Choroid plexus epithelial cell (primary cell): ENCODE measurements around the gene TBX20.

Experiments used
- DNase-seq: peaks from one replicate; pipeline ENCODE4 v3.0.0-alpha.2; 2010; ENCODE audit warnings: low read depth
- H3K4me3 ChIP-seq: 2 replicates; pipeline ENCODE4 v1.5.1; 2011; ENCODE audit warnings: low read depth, mild to moderate bottlenecking, control low read depth, low read length, moderate library complexity
- TF ChIP-seq, protein P1 (sequence below): conservative IDR thresholded peaks from 2 replicates; pipeline ENCODE4 v1.5.1; 2011; ENCODE audit warnings: low read depth, mild to moderate bottlenecking, control low read depth, inconsistent platforms, low read length, moderate library complexity

The TBX20 gene

DNA sequence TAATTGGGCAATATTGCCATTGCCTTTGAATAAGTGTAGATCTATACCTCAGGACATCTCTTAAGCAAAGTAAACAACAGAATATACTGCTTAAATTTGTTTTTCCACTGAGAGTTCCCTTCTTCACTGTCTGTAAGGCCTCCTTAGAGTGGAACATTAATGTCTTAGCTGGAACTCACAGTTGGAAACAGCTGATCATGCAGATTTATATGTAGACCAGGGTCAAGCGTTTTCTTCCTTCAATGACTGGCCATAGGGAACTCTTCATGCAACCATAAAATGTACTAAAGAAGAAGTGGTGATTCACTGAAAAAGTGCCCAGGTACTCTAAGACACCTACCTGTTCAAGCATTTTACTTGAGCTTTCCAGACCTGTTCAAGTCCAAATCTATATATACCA lies 18.3 kb upstream of the TBX20 start:
- no peak overlapping the region for H3K4me3 ChIP-seq
- DNase-seq, result no peak
- TF ChIP-seq, protein P1, sequence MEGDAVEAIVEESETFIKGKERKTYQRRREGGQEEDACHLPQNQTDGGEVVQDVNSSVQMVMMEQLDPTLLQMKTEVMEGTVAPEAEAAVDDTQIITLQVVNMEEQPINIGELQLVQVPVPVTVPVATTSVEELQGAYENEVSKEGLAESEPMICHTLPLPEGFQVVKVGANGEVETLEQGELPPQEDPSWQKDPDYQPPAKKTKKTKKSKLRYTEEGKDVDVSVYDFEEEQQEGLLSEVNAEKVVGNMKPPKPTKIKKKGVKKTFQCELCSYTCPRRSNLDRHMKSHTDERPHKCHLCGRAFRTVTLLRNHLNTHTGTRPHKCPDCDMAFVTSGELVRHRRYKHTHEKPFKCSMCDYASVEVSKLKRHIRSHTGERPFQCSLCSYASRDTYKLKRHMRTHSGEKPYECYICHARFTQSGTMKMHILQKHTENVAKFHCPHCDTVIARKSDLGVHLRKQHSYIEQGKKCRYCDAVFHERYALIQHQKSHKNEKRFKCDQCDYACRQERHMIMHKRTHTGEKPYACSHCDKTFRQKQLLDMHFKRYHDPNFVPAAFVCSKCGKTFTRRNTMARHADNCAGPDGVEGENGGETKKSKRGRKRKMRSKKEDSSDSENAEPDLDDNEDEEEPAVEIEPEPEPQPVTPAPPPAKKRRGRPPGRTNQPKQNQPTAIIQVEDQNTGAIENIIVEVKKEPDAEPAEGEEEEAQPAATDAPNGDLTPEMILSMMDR, result no peak

DNA sequence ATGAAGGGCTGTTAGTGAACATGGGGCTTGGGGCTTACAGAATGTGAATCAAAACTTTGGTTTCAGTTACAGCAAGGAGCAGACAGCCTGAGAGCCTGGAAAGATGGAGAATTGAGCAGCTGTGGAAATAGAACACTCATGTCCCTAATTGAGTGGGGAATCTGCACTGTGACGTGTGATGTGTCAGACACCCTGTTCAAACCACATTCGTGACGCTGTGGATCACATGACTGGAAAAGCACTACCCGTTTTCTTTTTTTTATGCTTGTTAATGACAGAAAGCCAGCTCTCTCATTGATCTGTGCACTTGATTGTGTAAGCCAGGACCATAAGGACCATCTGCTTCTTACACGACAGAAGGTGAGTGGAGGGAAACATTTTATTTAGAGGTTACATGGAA lies 15.1 kb upstream of the TBX20 start:
- no peak overlapping the region for H3K4me3 ChIP-seq
- TF ChIP-seq, protein P1, result no peak
- no peak for DNase-seq

DNA sequence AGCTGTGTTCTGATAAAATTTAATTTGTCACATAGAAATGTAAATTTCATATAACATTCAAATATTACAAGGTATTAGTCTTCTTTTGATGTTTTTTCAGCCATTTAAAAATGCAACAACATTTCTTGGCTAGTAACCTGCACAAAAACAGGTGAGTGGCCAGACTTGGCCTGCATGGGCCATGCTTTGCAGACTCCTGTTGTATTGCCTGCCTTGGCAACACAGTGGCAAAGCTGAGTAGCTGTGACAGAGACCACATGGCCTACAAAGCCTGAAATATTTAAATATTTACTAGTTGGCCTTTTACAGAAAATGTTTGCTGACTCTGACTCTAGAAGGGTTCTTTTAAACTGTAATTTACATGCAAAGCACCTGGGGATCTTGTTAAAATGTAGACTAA lies 13.5 kb upstream of the TBX20 start:
- TF ChIP-seq, protein P1, result no peak
- no peak for DNase-seq
- H3K4me3 ChIP-seq, result no peak overlapping the region

DNA sequence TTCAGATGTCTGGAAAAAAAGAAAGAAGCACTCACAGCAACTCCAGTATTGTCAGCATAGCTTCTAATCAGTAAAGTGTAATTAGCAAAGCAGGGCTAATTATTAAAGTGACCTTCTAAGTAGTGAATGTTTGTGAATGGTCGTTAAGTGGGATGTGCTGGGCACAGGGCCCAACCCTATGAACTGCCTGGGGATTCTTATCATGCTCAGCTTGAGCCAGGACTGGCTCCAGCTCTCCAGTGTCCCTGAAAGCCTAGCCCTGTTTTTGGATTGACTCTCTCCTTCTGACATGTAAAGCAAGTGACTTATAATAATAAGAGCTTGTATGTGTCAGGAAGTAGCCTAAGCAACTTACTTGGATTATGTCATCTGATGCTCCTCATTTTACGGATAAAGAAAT lies 9.5 kb upstream of the TBX20 start:
- no peak overlapping the region for H3K4me3 ChIP-seq

DNA sequence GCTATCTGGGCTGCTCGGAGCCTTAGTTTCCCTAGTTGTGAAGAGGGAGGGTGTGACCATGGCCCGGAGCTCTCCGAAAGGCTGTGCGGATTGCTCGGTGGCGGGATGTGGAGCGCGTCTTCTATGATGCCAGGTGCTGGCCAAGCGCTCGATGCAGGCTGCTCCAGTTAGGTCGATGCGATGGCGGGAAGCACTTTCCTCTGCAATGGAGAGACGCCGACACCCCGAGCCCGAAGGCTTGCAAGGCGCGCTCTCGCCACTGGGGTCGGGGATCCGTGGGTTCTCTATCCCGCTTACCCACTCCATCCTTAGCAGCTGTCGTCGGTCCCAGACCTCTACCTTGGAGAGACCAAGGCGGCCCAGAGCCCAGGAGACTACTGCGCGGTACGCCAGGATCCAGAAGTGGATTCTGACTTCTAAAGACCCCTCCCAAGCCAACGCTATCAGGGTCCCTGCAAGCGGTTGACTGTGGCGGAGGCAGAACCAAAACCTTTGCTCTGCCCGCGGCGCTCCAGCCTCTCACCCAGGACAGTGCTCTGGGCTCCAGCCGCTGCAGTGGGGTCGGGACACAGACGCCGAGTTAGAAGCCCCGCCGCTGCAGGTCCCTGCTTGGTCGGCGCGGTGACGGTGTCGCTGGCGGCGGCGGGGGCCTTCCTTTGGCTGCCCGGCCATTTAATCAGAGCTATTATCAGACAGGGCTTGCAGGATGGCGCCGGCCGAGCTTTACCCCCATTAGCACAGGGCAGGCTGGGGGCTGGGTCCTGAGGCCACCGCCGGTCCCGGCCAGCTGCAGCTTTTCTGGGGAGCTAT lies 7.8 kb upstream of the TBX20 start:
- H3K4me3 ChIP-seq, result no peak overlapping the region
- no peak for DNase-seq

More for the DNA sequence above, 9.5 kb upstream of the TBX20 start:
- DNase-seq, result no peak
- TF ChIP-seq, protein P1, result no peak

DNA sequence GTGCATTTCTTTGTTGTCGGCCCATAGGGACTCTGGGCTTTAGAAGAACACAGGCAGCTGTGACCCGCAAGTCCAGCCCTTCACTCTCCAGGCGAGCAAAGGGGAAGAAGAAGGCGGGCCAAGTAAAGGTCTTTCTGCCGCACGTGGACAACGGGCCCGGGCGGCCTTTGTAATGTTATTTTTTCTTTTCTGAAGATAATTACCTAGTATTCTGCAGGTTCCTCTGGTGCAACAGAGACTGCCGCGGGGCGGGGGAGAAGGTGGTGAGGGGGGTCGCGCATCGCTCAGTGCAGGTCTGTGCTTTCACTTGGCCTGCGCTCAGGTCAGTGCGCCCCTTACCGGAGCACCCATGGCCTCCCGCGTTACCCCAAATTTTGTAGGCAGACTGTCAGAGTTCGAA lies 7.1 kb upstream of the TBX20 start:
- no peak for DNase-seq
- TF ChIP-seq, protein P1, result no peak
- no peak overlapping the region for H3K4me3 ChIP-seq

More for the DNA sequence above, 7.8 kb upstream of the TBX20 start:
- TF ChIP-seq, protein P1, result no peak

DNA sequence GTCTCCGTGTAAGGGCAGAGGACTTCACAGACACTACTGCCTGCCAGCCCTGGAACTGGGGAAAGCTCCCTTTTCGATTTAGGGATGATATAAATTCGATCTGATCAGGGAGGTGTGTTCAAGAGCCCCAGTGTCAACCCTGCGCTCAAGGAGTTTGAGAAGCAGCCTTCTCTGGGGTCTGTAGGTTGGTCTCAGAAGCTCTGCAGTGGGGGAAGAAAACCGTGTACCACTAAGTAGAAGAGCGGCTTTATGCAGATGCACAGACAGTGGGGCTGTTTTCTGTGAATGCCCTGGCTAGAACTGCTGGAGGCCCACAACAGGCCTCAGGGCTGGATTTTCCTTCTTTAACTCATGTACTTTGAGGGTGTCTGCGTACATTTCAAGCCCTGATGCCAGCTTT lies 6.3 kb upstream of the TBX20 start:
- DNase-seq, result no peak
- TF ChIP-seq, protein P1, result no peak
- H3K4me3 ChIP-seq, result no peak overlapping the region
